ENCODE results near the gene TRPC1. TPM values are rescaled to one million over a fixed set of nuclear protein-coding genes. Genes with fewer than 3 reads are reported as not detected.

The TRPC1 gene
- total and polyA plus RNA-seq, 2 experiments from 2014 or later: 7.0 to 36.6 TPM

DNA sequence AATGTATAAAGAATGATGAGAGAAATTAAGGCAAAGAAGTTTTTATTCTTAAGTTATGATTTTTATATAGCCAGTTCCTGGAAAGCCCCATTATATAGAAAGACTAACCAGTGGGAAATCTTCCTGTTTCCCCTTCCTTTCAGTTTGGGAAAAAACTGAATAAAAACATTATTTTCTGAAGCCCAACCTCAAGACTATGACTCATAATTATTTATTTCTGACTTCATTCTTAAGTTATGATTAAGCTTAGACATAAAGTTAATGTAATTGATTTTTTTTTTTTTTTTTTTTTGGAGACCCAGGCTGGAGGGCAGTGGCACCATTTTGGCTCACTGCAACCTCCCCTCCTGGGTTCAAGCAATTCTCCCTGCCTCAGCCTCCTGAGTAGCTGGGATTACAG lies 55.8 kb downstream of the TRPC1 start:
- Mint-ChIP-seq H3K9me3 (no peaks in the 10 kb centered on the region), H3K27ac (no peak overlapping the region), H3K4me1 (no peaks in the 10 kb centered on the region), H3K36me3 (ENCODE audit: low read depth) (peaks cover under 1% of the 10 kb centered on the region; the same call in 1 of the 3 replicates), H3K4me3 (no peak overlapping the region), H3K27me3 (ENCODE audit: insufficient read depth, low read depth, poor library complexity) (no peaks in the 10 kb centered on the region)
- H3K4me3 ChIP-seq: no peak overlapping the region
- TF ChIP-seq POLR2AphosphoS5 (IDR thresholded peaks at IDR 0.05; ENCODE audit: low read depth): no peak
- TF ChIP-seq, protein P1, sequence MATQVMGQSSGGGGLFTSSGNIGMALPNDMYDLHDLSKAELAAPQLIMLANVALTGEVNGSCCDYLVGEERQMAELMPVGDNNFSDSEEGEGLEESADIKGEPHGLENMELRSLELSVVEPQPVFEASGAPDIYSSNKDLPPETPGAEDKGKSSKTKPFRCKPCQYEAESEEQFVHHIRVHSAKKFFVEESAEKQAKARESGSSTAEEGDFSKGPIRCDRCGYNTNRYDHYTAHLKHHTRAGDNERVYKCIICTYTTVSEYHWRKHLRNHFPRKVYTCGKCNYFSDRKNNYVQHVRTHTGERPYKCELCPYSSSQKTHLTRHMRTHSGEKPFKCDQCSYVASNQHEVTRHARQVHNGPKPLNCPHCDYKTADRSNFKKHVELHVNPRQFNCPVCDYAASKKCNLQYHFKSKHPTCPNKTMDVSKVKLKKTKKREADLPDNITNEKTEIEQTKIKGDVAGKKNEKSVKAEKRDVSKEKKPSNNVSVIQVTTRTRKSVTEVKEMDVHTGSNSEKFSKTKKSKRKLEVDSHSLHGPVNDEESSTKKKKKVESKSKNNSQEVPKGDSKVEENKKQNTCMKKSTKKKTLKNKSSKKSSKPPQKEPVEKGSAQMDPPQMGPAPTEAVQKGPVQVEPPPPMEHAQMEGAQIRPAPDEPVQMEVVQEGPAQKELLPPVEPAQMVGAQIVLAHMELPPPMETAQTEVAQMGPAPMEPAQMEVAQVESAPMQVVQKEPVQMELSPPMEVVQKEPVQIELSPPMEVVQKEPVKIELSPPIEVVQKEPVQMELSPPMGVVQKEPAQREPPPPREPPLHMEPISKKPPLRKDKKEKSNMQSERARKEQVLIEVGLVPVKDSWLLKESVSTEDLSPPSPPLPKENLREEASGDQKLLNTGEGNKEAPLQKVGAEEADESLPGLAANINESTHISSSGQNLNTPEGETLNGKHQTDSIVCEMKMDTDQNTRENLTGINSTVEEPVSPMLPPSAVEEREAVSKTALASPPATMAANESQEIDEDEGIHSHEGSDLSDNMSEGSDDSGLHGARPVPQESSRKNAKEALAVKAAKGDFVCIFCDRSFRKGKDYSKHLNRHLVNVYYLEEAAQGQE (IDR thresholded peaks at IDR 0.05; ENCODE audit: unreplicated experiment): no peak
- TF ChIP-seq ZNF331 (CRISPR knock-in tag; IDR thresholded peaks at IDR 0.05; ENCODE audit: low read depth): no peak
- TF ChIP-seq EZH2 (IDR thresholded peaks at IDR 0.05; ENCODE audit: low read depth, unreplicated experiment): no peak
- no peak for TF ChIP-seq ZNF114 (CRISPR knock-in tag; IDR thresholded peaks at IDR 0.05)
- TF ChIP-seq, protein P2, sequence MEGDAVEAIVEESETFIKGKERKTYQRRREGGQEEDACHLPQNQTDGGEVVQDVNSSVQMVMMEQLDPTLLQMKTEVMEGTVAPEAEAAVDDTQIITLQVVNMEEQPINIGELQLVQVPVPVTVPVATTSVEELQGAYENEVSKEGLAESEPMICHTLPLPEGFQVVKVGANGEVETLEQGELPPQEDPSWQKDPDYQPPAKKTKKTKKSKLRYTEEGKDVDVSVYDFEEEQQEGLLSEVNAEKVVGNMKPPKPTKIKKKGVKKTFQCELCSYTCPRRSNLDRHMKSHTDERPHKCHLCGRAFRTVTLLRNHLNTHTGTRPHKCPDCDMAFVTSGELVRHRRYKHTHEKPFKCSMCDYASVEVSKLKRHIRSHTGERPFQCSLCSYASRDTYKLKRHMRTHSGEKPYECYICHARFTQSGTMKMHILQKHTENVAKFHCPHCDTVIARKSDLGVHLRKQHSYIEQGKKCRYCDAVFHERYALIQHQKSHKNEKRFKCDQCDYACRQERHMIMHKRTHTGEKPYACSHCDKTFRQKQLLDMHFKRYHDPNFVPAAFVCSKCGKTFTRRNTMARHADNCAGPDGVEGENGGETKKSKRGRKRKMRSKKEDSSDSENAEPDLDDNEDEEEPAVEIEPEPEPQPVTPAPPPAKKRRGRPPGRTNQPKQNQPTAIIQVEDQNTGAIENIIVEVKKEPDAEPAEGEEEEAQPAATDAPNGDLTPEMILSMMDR (conservative IDR thresholded peaks at IDR 0.05; ENCODE audit: low read depth in 2 of 2): no peak
- no peak for TF ChIP-seq NANOG (IDR thresholded peaks at IDR 0.05; ENCODE audit: borderline replicate concordance)
- TF ChIP-seq, protein P3, sequence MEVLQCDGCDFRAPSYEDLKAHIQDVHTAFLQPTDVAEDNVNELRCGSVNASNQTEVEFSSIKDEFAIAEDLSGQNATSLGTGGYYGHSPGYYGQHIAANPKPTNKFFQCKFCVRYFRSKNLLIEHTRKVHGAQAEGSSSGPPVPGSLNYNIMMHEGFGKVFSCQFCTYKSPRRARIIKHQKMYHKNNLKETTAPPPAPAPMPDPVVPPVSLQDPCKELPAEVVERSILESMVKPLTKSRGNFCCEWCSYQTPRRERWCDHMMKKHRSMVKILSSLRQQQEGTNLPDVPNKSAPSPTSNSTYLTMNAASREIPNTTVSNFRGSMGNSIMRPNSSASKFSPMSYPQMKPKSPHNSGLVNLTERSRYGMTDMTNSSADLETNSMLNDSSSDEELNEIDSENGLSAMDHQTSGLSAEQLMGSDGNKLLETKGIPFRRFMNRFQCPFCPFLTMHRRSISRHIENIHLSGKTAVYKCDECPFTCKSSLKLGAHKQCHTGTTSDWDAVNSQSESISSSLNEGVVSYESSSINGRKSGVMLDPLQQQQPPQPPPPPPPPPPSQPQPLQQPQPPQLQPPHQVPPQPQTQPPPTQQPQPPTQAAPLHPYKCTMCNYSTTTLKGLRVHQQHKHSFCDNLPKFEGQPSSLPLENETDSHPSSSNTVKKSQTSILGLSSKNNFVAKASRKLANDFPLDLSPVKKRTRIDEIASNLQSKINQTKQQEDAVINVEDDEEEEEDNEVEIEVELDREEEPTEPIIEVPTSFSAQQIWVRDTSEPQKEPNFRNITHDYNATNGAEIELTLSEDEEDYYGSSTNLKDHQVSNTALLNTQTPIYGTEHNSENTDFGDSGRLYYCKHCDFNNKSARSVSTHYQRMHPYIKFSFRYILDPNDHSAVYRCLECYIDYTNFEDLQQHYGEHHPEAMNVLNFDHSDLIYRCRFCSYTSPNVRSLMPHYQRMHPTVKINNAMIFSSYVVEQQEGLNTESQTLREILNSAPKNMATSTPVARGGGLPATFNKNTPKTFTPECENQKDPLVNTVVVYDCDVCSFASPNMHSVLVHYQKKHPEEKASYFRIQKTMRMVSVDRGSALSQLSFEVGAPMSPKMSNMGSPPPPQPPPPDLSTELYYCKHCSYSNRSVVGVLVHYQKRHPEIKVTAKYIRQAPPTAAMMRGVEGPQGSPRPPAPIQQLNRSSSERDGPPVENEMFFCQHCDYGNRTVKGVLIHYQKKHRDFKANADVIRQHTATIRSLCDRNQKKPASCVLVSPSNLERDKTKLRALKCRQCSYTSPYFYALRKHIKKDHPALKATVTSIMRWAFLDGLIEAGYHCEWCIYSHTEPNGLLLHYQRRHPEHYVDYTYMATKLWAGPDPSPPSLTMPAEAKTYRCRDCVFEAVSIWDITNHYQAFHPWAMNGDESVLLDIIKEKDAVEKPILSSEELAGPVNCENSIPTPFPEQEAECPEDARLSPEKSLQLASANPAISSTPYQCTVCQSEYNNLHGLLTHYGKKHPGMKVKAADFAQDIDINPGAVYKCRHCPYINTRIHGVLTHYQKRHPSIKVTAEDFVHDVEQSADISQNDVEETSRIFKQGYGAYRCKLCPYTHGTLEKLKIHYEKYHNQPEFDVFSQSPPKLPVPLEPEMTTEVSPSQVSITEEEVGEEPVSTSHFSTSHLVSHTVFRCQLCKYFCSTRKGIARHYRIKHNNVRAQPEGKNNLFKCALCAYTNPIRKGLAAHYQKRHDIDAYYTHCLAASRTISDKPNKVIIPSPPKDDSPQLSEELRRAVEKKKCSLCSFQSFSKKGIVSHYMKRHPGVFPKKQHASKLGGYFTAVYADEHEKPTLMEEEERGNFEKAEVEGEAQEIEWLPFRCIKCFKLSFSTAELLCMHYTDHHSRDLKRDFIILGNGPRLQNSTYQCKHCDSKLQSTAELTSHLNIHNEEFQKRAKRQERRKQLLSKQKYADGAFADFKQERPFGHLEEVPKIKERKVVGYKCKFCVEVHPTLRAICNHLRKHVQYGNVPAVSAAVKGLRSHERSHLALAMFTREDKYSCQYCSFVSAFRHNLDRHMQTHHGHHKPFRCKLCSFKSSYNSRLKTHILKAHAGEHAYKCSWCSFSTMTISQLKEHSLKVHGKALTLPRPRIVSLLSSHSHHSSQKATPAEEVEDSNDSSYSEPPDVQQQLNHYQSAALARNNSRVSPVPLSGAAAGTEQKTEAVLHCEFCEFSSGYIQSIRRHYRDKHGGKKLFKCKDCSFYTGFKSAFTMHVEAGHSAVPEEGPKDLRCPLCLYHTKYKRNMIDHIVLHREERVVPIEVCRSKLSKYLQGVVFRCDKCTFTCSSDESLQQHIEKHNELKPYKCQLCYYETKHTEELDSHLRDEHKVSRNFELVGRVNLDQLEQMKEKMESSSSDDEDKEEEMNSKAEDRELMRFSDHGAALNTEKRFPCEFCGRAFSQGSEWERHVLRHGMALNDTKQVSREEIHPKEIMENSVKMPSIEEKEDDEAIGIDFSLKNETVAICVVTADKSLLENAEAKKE (CRISPR knock-in tag; IDR thresholded peaks at IDR 0.05): no peak
- TF ChIP-seq STAT1 (IDR thresholded peaks at IDR 0.05; ENCODE audit: unreplicated experiment): no peak
- TF ChIP-seq EZH2phosphoT487 (IDR thresholded peaks at IDR 0.05; ENCODE audit: unreplicated experiment): no peak
- TF ChIP-seq, protein P4, sequence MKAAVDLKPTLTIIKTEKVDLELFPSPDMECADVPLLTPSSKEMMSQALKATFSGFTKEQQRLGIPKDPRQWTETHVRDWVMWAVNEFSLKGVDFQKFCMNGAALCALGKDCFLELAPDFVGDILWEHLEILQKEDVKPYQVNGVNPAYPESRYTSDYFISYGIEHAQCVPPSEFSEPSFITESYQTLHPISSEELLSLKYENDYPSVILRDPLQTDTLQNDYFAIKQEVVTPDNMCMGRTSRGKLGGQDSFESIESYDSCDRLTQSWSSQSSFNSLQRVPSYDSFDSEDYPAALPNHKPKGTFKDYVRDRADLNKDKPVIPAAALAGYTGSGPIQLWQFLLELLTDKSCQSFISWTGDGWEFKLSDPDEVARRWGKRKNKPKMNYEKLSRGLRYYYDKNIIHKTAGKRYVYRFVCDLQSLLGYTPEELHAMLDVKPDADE (IDR thresholded peaks at IDR 0.05): no peak
- TF ChIP-seq CREB1 (CRISPR knock-in tag; IDR thresholded peaks at IDR 0.05; ENCODE audit: low read depth): no peak
- no peak for TF ChIP-seq JUNB (IDR thresholded peaks at IDR 0.05; ENCODE audit: unreplicated experiment)
- H4K20me1 ChIP-seq (replicated peaks; ENCODE audit: insufficient read depth): 0 out of 2 replicates have a peak, but pooled peaks cover 4% of the 10 kb centered on the region
- H3K79me2 ChIP-seq (replicated peaks; ENCODE audit: insufficient read depth): no peaks in the 10 kb centered on the region
- H2AFZ ChIP-seq: no peak overlapping the region
- no peak overlapping the region for H3K27ac ChIP-seq (ENCODE audit: low read depth)
- no peaks in the 10 kb centered on the region for H3K4me1 ChIP-seq (ENCODE audit: insufficient read depth)
- H3K36me3 ChIP-seq (ENCODE audit: insufficient read depth): no peaks in the 10 kb centered on the region
- DNase-seq (ENCODE audit: low spot score) (no peak), ATAC-seq (no peak)
- no peaks in the 10 kb centered on the region for H3F3A ChIP-seq (replicated peaks; ENCODE audit: low read depth)
- no peaks in the 10 kb centered on the region for H3K9me2 ChIP-seq (ENCODE audit: insufficient read depth)
- H3K27me3 ChIP-seq (ENCODE audit: insufficient read depth): no peaks in the 10 kb centered on the region
- H3K4me2 ChIP-seq: no peak overlapping the region
